HG03342 (cell line): ENCODE data around the gene TMTC2.

Experiments used
- ATAC-seq: cut with Tn5 transposase; IDR thresholded peaks from one replicate; pipeline ENCODE4 v1.9.1; 2021; ENCODE audit warnings: mild to moderate bottlenecking, moderate library complexity; ENCODE audit not compliant: unreplicated experiment

The TMTC2 gene

GRCh38 chr12:83172866-83173649 is 486.4 kb downstream of the TMTC2 start:
- no peak for ATAC-seq

- ATAC-seq = no peak
Measured at GRCh38 chr12:83179999-83180398, 493.3 kb downstream of the TMTC2 start.

- no peak for ATAC-seq
Measured at GRCh38 chr12:83181074-83181473, 494.4 kb downstream of the TMTC2 start.

- ATAC-seq = no peak
Measured at GRCh38 chr12:83183132-83183531, 496.4 kb downstream of the TMTC2 start.
